ENCODE results near the gene WDR59. TPM values are rescaled to one million over a fixed set of nuclear protein-coding genes. Genes with fewer than 3 reads are reported as not detected.

WDR59 gene
- total RNA-seq, 1 donor from 2014 or later, result 16.3 TPM

- DNase-seq (ENCODE audit: low read depth), result no peak
- no peak overlapping the region for H3K4me3 ChIP-seq (ENCODE audit: low read depth, low read length)
- no peak for TF ChIP-seq CTCF (conservative IDR thresholded peaks at IDR 0.05; ENCODE audit: low read depth, low read length)
These were observed 41.7 kb downstream of the WDR59 start for GRCh38 chr16:74942977-74943918.

- H3K4me3 ChIP-seq (ENCODE audit: low read depth, low read length), result no peak overlapping the region
- no peak for DNase-seq (ENCODE audit: low read depth)
- no peak for TF ChIP-seq CTCF (conservative IDR thresholded peaks at IDR 0.05; ENCODE audit: low read depth, low read length)
These were observed 42.4 kb downstream of the WDR59 start for GRCh38 chr16:74942566-74942965.

GRCh38 chr16:74939688-74940087, 45.2 kb downstream of the WDR59 start:
- no peak for TF ChIP-seq CTCF (conservative IDR thresholded peaks at IDR 0.05; ENCODE audit: low read depth, low read length)
- H3K4me3 ChIP-seq (ENCODE audit: low read depth, low read length), result no peak overlapping the region
- no peak for DNase-seq (ENCODE audit: low read depth)

GRCh38 chr16:74936902-74937560, 47.9 kb downstream of the WDR59 start:
- no peak for DNase-seq (ENCODE audit: low read depth)
- TF ChIP-seq CTCF (conservative IDR thresholded peaks at IDR 0.05; ENCODE audit: low read depth, low read length), result no peak
- no peak overlapping the region for H3K4me3 ChIP-seq (ENCODE audit: low read depth, low read length)

- no peak for DNase-seq (ENCODE audit: low read depth)
- TF ChIP-seq CTCF (conservative IDR thresholded peaks at IDR 0.05; ENCODE audit: low read depth, low read length), result no peak
These were observed 53.5 kb downstream of the WDR59 start for GRCh38 chr16:74931445-74931844.

GRCh38 chr16:74929636-74930035, 55.3 kb downstream of the WDR59 start:
- H3K4me3 ChIP-seq (ENCODE audit: low read depth, low read length), result no peak overlapping the region
- DNase-seq (ENCODE audit: low read depth), result no peak
- no peak for TF ChIP-seq CTCF (conservative IDR thresholded peaks at IDR 0.05; ENCODE audit: low read depth, low read length)

More at GRCh38 chr16:74931445-74931844, 53.5 kb downstream of the WDR59 start:
- H3K4me3 ChIP-seq (ENCODE audit: low read depth, low read length), result no peak overlapping the region
